HepG2 (cell line): Measurements from ENCODE around the gene GLYATL3. TPM values are rescaled to one million over a fixed set of nuclear protein-coding genes. Genes with fewer than 3 reads are reported as not detected.

Source experiments
- AFF4 ChIP-seq: sonication (generic); formaldehyde crosslinking; IDR thresholded peaks from 2 replicates; pipeline ENCODE4 v1.4.0; 2020; ENCODE audit warnings: missing genetic modification reagents
- AKAP8 ChIP-seq: sonication (generic); formaldehyde crosslinking; IDR thresholded peaks from 2 replicates; pipeline ENCODE4 v1.5.1; 2020; ENCODE audit warnings: mild to moderate bottlenecking, missing genetic modification reagents
- BATF2 ChIP-seq: sonication (generic); formaldehyde crosslinking; IDR thresholded peaks from 2 replicates; pipeline ENCODE4 v1.8.0; 2022; ENCODE audit warnings: mild to moderate bottlenecking, missing genetic modification reagents, moderate library complexity
- GPBP1L1 ChIP-seq: sonication (generic); formaldehyde crosslinking; IDR thresholded peaks from 2 replicates; pipeline ENCODE4 v1.5.0; 2020; ENCODE audit warnings: mild to moderate bottlenecking, missing genetic modification reagents
- GTF2F1 ChIP-seq: fragments of 150-350 bp; IDR thresholded peaks from 2 replicates; pipeline ENCODE4 v1.6.1; 2014; ENCODE audit warnings: low read length
- HDAC6 ChIP-seq: fragments of 200-600 bp; sonication (generic); IDR thresholded peaks from 2 replicates; pipeline ENCODE4 v1.7.0; 2017; ENCODE audit warnings: mild to moderate bottlenecking, antibody characterized with exemption, low read length, low read depth
- MTERF4 ChIP-seq: sonication (generic); formaldehyde crosslinking; IDR thresholded peaks from 2 replicates; pipeline ENCODE4 v1.8.0; 2023; ENCODE audit warnings: mild to moderate bottlenecking, missing genetic modification reagents
- SAP130 ChIP-seq: IDR thresholded peaks from 2 replicates; pipeline ENCODE4 v1.6.1; 2016; ENCODE audit warnings: low read depth
- TFAP4 ChIP-seq: sonication (generic); IDR thresholded peaks from 2 replicates; pipeline ENCODE4 v1.6.1; 2016; ENCODE audit warnings: low read depth, borderline replicate concordance
- U2AF1 ChIP-seq: fragments of 200-400 bp; formaldehyde crosslinking; optimal IDR thresholded peaks from 2 replicates; pipeline ENCODE3; 2017; ENCODE audit warnings: mild to moderate bottlenecking, low read depth, low read length
- ZKSCAN5 ChIP-seq: sonication (generic); formaldehyde crosslinking; IDR thresholded peaks from 2 replicates; pipeline ENCODE4 v1.5.1; 2020; ENCODE audit warnings: mild to moderate bottlenecking, missing genetic modification reagents
- ZNF138 ChIP-seq: sonication (generic); formaldehyde crosslinking; IDR thresholded peaks from 2 replicates; pipeline ENCODE4 v1.5.0; 2020; ENCODE audit warnings: mild to moderate bottlenecking, low read depth, missing genetic modification reagents
- ZNF543 ChIP-seq: sonication (generic); formaldehyde crosslinking; IDR thresholded peaks from 2 replicates; pipeline ENCODE4 v1.4.0; 2020; ENCODE audit warnings: mild to moderate bottlenecking, missing genetic modification reagents
- ZSCAN22 ChIP-seq: sonication (generic); formaldehyde crosslinking; IDR thresholded peaks from 2 replicates; pipeline ENCODE4 v1.4.0; 2020; ENCODE audit warnings: mild to moderate bottlenecking, missing genetic modification reagents
- polyA plus RNA-seq, 8 experiments: library from polyadenylated mRNA; depleted of rRNA in 3 of 8; stranded (reverse) in 7 of 8; unstranded in 1 of 8; fragments of >200 nt; fragmentation: Illumina TruSeq in 4 of 8; extraction: Trizol in 4 of 8; gene quantifications; 2 replicates each; pipeline versions ENCODE4 v1.2.1 to v1.2.3, GENCODE V29; 2011 to 2016; ENCODE audit warnings: low read depth in 4 of 8, missing spikeins in 1 of 8, mixed read lengths in 1 of 8; ENCODE audit not compliant: insufficient read depth in 1 of 8
- total RNA-seq, 5 experiments: library from RNA; depleted of rRNA; stranded (reverse); fragments of >200 nt; fragmentation: Illumina TruSeq; extraction: Trizol; gene quantifications; 2 replicates each; pipeline ENCODE4 v1.2.3, GENCODE V29; 2016; ENCODE audit warnings: low read depth in 1 of 5

GLYATL3 gene
- total and polyA plus RNA-seq, 2 of the 13 experiments (the other 11 are each of a cell fraction or from before 2014, with no cell fraction given): 0.05 TPM; not detected in 1

- no peak for TF ChIP-seq MTERF4
- TF ChIP-seq AFF4 (CRISPR knock-in tag): no peak
- no peak for TF ChIP-seq GTF2F1
- peak; percentile 52; the same call in 1 of the 2 replicates for TF ChIP-seq ZNF543 (CRISPR knock-in tag)
- TF ChIP-seq U2AF1: peak; percentile 94
- TF ChIP-seq ZNF138 (CRISPR knock-in tag): no peak
- no peak for TF ChIP-seq AKAP8 (CRISPR knock-in tag)
- no peak; the same call in 1 of the 2 replicates for TF ChIP-seq ZKSCAN5 (CRISPR knock-in tag)
- peak; percentile 85 for TF ChIP-seq SAP130 (CRISPR knock-in tag)
- no peak for TF ChIP-seq GPBP1L1 (CRISPR knock-in tag)
- TF ChIP-seq HDAC6: no peak
- no peak for TF ChIP-seq BATF2 (CRISPR knock-in tag)
- TF ChIP-seq TFAP4: 0 out of 2 replicates have a peak, but pooled peaks have one; percentile 36
- no peak for TF ChIP-seq ZSCAN22 (CRISPR knock-in tag)
These were observed 23.2 kb downstream of the GLYATL3 start (continued) for GRCh38 chr6:49522710-49523593.
